ENCODE measurements around the gene CPAMD8.

DNA sequence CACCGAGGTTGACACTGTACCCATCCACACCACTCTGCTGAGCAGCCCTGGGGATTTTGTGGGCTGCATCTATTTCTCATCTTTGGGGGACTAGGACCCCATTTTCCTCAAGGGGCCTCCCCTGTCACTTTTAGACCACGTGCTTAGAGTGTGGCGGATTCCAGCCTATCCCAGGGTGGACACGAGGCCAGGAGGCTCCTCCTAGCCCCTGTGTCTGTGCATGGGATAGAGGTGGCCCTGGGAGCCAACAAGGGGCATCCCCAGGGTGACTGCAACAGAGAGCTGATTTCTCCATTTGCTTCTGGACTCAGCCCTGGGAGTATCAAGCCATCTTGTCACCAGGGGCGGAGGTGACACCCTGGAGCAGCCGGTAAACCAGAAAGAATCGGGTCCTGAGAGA, 24.2 kb downstream of the CPAMD8 start:
- TF ChIP-seq, protein P1, sequence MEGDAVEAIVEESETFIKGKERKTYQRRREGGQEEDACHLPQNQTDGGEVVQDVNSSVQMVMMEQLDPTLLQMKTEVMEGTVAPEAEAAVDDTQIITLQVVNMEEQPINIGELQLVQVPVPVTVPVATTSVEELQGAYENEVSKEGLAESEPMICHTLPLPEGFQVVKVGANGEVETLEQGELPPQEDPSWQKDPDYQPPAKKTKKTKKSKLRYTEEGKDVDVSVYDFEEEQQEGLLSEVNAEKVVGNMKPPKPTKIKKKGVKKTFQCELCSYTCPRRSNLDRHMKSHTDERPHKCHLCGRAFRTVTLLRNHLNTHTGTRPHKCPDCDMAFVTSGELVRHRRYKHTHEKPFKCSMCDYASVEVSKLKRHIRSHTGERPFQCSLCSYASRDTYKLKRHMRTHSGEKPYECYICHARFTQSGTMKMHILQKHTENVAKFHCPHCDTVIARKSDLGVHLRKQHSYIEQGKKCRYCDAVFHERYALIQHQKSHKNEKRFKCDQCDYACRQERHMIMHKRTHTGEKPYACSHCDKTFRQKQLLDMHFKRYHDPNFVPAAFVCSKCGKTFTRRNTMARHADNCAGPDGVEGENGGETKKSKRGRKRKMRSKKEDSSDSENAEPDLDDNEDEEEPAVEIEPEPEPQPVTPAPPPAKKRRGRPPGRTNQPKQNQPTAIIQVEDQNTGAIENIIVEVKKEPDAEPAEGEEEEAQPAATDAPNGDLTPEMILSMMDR (IDR thresholded peaks at IDR 0.05 in 4 of 5, conservative IDR thresholded peaks at IDR 0.05 in 1 of 5): no peak
- TF ChIP-seq POLR2A (IDR thresholded peaks at IDR 0.05): no peak
